ENCODE data around the gene LPO. TPM values are rescaled to one million over a fixed set of nuclear protein-coding genes. Genes with fewer than 3 reads are reported as not detected.

LPO gene
- total RNA-seq, 2 donors from 2014 or later, result not detected

GRCh38 chr17:58247511-58248363 lies 9.4 kb downstream of the LPO start:
- H3K36me3 ChIP-seq, result no peaks in the 10 kb centered on the region
- no peak for TF ChIP-seq CTCF (IDR thresholded peaks at IDR 0.05)
- H3K27me3 ChIP-seq (replicated peaks; ENCODE audit: insufficient read depth), result no peaks in the 10 kb centered on the region
- H3K4me3 ChIP-seq, result no peak overlapping the region
- DNase-seq (ENCODE audit: low spot score), result no peak
- no peak for ATAC-seq (ENCODE audit: insufficient number of reproducible peaks, low FRiP score, low read depth)
- H3K27ac ChIP-seq, result no peak overlapping the region
- H3K9me3 ChIP-seq, result no peaks in the 10 kb centered on the region
- H3K4me1 ChIP-seq (ENCODE audit: control insufficient read depth in 1 of 2, low read depth in 2 of 2), result peaks cover 3 to 12% of the 10 kb centered on the region in 2 donors

- ATAC-seq (ENCODE audit: insufficient number of reproducible peaks, low FRiP score, low read depth) (no peak), DNase-seq (ENCODE audit: low spot score) (no peak)
- no peak for TF ChIP-seq CTCF (IDR thresholded peaks at IDR 0.05)
- H3K27ac ChIP-seq, result no peak overlapping the region
- peaks cover 3 to 12% of the 10 kb centered on the region in 2 donors for H3K4me1 ChIP-seq (ENCODE audit: control insufficient read depth in 1 of 2, low read depth in 2 of 2)
- H3K9me3 ChIP-seq, result no peaks in the 10 kb centered on the region
- no peaks in the 10 kb centered on the region for H3K36me3 ChIP-seq
- peak overlapping the region; percentile 73 for H3K4me3 ChIP-seq
- no peaks in the 10 kb centered on the region for H3K27me3 ChIP-seq (replicated peaks; ENCODE audit: insufficient read depth)
These were observed 10.5 kb downstream of the LPO start for GRCh38 chr17:58248955-58249269.

- Histone ChIP-seq H3K36me3 (no peaks in the 10 kb centered on the region), H3K9me3 (no peaks in the 10 kb centered on the region), H3K27me3 (replicated peaks; ENCODE audit: insufficient read depth) (no peaks in the 10 kb centered on the region)
These were observed 11.1 kb downstream of the LPO start for GRCh38 chr17:58249270-58250133.

GRCh38 chr17:58250344-58251011 lies 12.1 kb downstream of the LPO start:
- no peaks in the 10 kb centered on the region for H3K9me3 ChIP-seq
- no peak for DNase-seq (ENCODE audit: low spot score)
- H3K27me3 ChIP-seq (replicated peaks; ENCODE audit: insufficient read depth), result no peaks in the 10 kb centered on the region
- no peak overlapping the region for H3K27ac ChIP-seq
- TF ChIP-seq CTCF (IDR thresholded peaks at IDR 0.05), result no peak
- no peak for ATAC-seq (ENCODE audit: insufficient number of reproducible peaks, low FRiP score, low read depth)
- H3K4me1 ChIP-seq (ENCODE audit: control insufficient read depth in 1 of 2, low read depth in 2 of 2), result peaks cover 3 to 12% of the 10 kb centered on the region in 2 donors
- H3K4me3 ChIP-seq, result no peak overlapping the region
- no peaks in the 10 kb centered on the region for H3K36me3 ChIP-seq

More at GRCh38 chr17:58249270-58250133, 11.1 kb downstream of the LPO start:
- TF ChIP-seq CTCF (IDR thresholded peaks at IDR 0.05), result peak; percentile 92
- DNase-seq (ENCODE audit: low spot score) (no peak), ATAC-seq (ENCODE audit: insufficient number of reproducible peaks, low FRiP score, low read depth) (no peak)
- H3K27ac ChIP-seq, result no peak overlapping the region
- peaks cover 3 to 12% of the 10 kb centered on the region in 2 donors for H3K4me1 ChIP-seq (ENCODE audit: control insufficient read depth in 1 of 2, low read depth in 2 of 2)
- H3K4me3 ChIP-seq, result peak overlapping the region; percentile 73

GRCh38 chr17:58252141-58252540 lies 13.8 kb downstream of the LPO start:
- no peak for ATAC-seq (ENCODE audit: insufficient number of reproducible peaks, low FRiP score, low read depth)
- no peaks in the 10 kb centered on the region for H3K27me3 ChIP-seq (replicated peaks; ENCODE audit: insufficient read depth)
- no peak overlapping the region for H3K27ac ChIP-seq
- H3K4me3 ChIP-seq, result no peak overlapping the region
- no peak for TF ChIP-seq CTCF (IDR thresholded peaks at IDR 0.05)
- no peaks in the 10 kb centered on the region for H3K9me3 ChIP-seq
- no peaks in the 10 kb centered on the region for H3K36me3 ChIP-seq
- peaks cover 3 to 12% of the 10 kb centered on the region in 2 donors for H3K4me1 ChIP-seq (ENCODE audit: control insufficient read depth in 1 of 2, low read depth in 2 of 2)
- no peak for DNase-seq (ENCODE audit: low spot score)
